Left renal cortex interstitium (tissue), 4 donors: ENCODE measurements around the gene PLD5. TPM values are rescaled to one million over a fixed set of nuclear protein-coding genes. Genes with fewer than 3 reads are reported as not detected.
"Not testable (repeated sequence)": the region's sequence is repeated elsewhere in the genome, so short reads cannot be mapped to it uniquely, and the experiment has no call there.

Experiments
- DNase-seq, 4 donors: peaks; one replicate each; pipeline ENCODE4 v3.0.0-alpha.2; 2013; ENCODE audit warnings: low read depth in 4 of 4, low spot score in 2 of 4, missing footprints in 1 of 4
- polyA plus RNA-seq, 4 donors: library from polyadenylated mRNA; unstranded; fragments of 120-200 nt; gene quantifications; one replicate each; pipeline ENCODE4 v1.2.1, GENCODE V29; 2013; ENCODE audit not compliant: insufficient read length in 4 of 4

Gene PLD5
- polyA plus RNA-seq, 4 donors: 0.96 to 1.5 (median 1.3) TPM

GRCh38 chr1:242086706-242087105 is 437.8 kb downstream of the PLD5 start:
- no peak for DNase-seq

DNA sequence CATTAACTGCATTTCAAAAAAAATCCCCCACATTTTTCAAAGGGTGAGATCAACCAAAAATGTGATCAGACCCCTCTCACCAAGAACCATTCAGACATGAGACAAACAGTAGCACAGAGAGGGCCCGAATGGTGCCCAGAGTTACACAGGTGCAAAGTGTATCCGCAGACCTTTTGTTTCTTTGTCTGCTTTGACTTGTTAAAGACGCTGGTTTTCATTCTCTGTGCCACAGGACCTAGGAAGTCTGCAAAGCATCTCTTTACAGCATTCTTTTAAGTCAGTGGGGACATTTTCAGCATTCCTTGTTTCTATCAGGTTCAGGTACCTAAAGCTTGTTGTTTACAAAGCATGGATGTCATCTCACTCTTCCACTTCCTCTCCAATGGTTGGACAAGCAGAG is 438.4 kb downstream of the PLD5 start:
- no peak for DNase-seq

DNA sequence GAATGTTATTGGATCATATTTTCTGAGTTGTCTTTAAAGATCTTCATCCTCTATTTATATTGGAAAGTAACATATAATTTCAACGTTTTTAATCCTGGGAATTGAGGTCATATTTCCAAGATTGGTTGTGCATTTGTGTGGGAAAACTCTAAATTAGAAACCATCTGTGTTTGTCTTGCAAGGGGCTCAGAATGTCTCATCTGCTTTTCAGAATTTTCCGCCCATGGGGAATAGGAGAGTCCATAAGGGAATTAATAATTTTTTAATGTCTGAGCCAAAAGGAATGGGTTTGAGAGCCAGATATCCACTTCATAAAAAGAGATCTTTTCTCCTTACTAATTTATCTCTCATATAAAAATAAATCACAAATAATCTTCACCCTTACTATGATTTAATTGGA is 440.8 kb downstream of the PLD5 start:
- DNase-seq: no peak

- DNase-seq: no peak
Observed at GRCh38 chr1:242081446-242081845, 443.1 kb downstream of the PLD5 start.

- DNase-seq: no peak
Observed at GRCh38 chr1:242065813-242066212, 458.7 kb downstream of the PLD5 start.

DNA sequence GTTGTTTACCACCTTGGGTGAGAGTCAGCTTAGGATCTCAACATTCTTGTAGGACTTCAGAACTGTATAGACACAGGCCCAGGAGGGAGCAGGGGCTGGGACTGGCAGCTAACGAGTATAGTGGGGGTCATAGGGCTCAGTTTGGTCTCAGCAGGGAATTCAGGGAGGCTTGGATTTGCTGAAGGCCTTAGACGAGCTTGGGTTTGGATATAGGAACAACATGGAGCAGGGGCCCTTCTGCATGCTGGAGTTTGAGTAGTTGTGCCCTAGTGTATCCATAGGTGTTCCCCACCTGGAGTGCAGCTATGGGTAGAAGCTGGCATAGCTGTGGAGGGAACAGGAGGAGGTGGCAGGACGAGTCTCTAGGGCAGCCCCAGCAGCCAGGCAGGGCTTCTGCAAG is 462.2 kb downstream of the PLD5 start:
- DNase-seq: no peak

DNA sequence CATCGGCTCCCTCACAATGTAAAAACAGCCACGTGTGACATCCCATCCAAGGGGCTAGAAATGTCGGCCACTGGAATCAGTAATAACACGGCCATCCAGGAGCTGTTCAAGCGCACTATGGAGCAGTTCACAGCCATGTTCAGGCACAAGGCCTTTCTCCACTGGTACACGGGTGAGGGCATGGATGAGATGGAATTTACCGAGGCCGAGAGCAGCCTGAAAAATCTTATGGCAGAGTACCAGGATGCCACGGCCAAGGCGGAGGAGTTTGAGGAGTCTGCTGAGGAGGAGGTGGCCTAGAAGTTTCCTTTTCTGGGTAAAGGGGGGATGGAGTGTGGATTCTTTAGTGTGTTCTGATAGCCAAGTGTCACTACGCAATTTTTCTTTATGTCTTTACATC is 464.5 kb downstream of the PLD5 start:
- no peak for DNase-seq

GRCh38 chr1:242058582-242058981 is 465.9 kb downstream of the PLD5 start:
- DNase-seq: not testable (repeated sequence)

- not testable (repeated sequence) for DNase-seq
Observed at GRCh38 chr1:242058181-242058580, 466.3 kb downstream of the PLD5 start.

DNA sequence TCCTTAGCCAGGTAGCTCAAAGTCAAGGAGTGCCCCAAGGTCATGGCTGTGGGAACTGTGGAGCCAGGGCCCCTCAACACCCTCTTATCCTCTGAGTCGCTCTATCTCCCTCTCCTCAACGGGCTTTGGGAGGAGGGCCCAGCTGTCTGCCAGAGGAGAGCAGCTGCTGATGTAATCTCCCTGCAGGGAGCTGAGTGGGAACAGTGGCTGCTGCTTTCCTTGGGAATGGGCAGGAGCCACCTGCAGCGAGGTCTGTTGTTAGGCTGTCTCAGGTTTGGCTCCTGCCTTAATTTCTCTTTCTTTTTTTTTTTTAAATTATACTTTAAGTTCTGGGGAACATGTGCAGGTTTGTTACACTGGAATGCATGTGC is 466.8 kb downstream of the PLD5 start:
- no peak for DNase-seq

DNA sequence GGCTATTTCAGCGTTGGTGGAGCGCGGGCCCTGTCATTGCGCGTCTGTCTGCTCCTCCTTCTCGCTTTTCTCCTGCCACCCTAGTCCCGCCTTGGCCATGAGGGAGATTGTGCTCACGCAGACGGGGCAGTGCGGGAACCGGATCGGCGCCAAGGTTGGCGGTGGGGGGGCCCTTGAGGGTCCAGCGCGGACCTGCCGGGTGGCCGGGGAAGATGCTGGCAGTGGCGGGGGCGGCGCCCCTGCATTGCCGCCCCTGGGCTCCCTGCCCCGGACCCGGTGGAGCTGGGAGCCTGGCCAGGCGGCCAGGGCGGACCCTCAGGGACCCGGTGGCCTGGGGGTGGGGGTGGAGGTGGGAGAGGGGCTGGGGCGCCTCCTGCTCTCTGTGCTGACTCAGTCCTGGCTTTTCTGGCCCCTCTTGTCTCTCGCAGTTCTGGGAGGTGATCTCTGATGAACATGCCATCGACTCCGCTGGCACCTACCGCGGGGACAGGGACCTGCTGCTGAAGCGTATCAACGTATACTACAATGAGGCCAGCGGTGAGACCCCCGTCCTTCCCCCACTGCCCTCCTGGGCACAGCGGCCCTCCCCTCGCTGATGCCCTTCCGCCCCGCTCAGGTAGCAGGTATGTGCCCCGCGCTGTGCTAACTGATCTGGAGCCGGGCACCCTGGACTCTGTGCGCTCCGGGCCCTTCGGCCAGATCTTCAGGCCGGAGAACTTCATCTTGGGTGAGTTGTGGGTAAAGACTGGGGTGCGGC is 467.3 kb downstream of the PLD5 start:
- DNase-seq: no peak

- peak in 1 of 4 donors; percentile 0 for DNase-seq
Observed at GRCh38 chr1:242055749-242056320, 468.7 kb downstream of the PLD5 start.

DNA sequence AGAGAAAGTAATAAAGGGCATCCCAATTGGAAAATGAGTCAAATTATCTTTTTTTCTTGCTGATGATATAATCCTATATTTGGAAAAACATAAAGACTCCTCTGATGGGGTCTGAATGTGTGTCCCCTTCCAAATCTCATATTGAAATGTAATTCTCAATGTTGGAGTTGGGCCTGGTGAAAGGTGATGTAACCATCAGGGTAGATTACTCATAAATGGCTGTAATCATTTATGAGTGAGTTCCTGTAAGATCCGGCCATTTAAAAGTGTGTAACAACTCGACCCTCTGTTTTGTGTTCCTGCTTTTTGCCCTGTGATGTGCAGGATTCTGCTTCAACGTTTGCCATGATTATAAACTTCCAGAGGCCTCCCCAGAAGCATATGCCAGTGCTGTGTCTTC is 481.3 kb downstream of the PLD5 start:
- DNase-seq: no peak

DNA sequence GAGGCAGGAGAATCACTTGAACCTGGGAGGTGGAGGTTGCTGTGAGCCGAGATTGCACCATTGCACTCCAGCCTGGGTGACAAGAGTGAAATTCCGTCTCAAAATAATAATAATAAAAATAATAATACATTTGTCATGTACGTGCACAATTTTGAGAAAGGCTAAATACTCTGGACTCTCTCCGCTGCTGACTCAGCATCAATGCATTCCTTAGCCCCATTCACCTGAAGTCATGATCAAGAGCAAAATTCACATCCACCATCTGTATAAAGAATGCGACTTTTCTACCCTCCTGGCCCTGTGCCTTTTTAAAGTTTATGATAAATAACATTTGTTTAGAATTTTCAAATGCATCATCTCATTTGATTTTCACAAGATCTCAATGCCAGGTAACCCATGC is 490.1 kb downstream of the PLD5 start:
- DNase-seq: no peak

DNA sequence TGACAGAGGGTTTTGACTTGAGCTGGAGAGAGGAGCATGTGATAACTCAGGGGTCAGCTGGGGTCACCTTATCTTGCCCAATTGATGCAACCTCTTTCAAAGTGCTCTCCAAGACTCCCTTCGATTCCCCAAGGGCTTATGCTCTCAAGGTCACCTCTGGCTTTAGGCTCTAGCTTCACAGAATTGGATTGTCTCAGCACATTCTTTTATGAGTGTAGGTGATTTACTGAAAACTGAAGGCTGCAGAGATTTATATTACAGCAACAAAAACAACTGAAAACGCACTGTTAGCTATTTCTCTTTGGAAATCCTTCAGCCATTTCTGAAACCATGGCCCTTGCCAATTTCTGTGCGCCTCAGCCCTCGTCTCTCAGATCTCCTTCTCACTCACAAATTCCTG is 491.1 kb downstream of the PLD5 start:
- peak in 1 of 4 donors; percentile 13 for DNase-seq
